Parathyroid adenoma (tissue), 2 donors: ENCODE results near the gene DCHS2.

ENCODE experiments used
- H2AFZ ChIP-seq: fragments of 300-600 bp; sonication (generic); one replicate; pipeline ENCODE4 v1.7.0; 2017; ENCODE audit warnings: antibody characterized with exemption, mild to moderate bottlenecking
- H3K27ac ChIP-seq: fragments of 300-600 bp; sonication (generic); one replicate; pipeline ENCODE4 v1.7.0; 2017
- H3K27me3 ChIP-seq: fragments of 300-600 bp; sonication (generic); one replicate; pipeline ENCODE4 v1.7.0; 2017; ENCODE audit warnings: low read length; ENCODE audit not compliant: control insufficient read depth, insufficient read depth
- H3K36me3 ChIP-seq: fragments of 300-600 bp; sonication (generic); one replicate; pipeline ENCODE4 v1.7.0; 2017; ENCODE audit warnings: low read length; ENCODE audit not compliant: control insufficient read depth, insufficient read depth
- H3K4me1 ChIP-seq: fragments of 300-600 bp; sonication (generic); one replicate; pipeline ENCODE4 v1.7.0; 2017; ENCODE audit warnings: control low read depth
- H3K4me2 ChIP-seq: fragments of 300-600 bp; sonication (generic); one replicate; pipeline ENCODE4 v1.7.0; 2017; ENCODE audit warnings: low read length
- H3K4me3 ChIP-seq: fragments of 300-600 bp; sonication (generic); one replicate; pipeline ENCODE4 v1.7.0; 2017; ENCODE audit warnings: low read depth, low read length
- H3K79me2 ChIP-seq: fragments of 300-600 bp; sonication (generic); one replicate; pipeline ENCODE4 v1.7.0; 2017; ENCODE audit warnings: control low read depth
- H3K9ac ChIP-seq: fragments of 300-600 bp; sonication (generic); one replicate; pipeline ENCODE4 v1.7.0; 2017; ENCODE audit warnings: mild to moderate bottlenecking
- H3K9me3 ChIP-seq: fragments of 300-600 bp; sonication (generic); one replicate; pipeline ENCODE4 v1.7.0; 2017; ENCODE audit warnings: low read length; ENCODE audit not compliant: control insufficient read depth
- CTCF ChIP-seq: fragments of 300-600 bp; sonication (generic); IDR thresholded peaks from one replicate; pipeline ENCODE4 v1.7.0; 2017; ENCODE audit warnings: antibody characterized with exemption, mild to moderate bottlenecking
- donor health status: primary hyperparathyroidism.

DCHS2 gene

GRCh38 chr4:154457471-154457870 is 34.1 kb downstream of the DCHS2 start:
- H3K4me3 ChIP-seq = no peak overlapping the region
- no peak overlapping the region for H3K4me2 ChIP-seq
- no peaks in the 10 kb centered on the region for H3K79me2 ChIP-seq
- no peaks in the 10 kb centered on the region for H3K27me3 ChIP-seq
- no peak for TF ChIP-seq CTCF
- H3K27ac ChIP-seq = no peak overlapping the region
- H2AFZ ChIP-seq = no peak overlapping the region
- H3K9ac ChIP-seq = no peak overlapping the region
- H3K36me3 ChIP-seq = no peaks in the 10 kb centered on the region
- no peaks in the 10 kb centered on the region for H3K4me1 ChIP-seq
- no peaks in the 10 kb centered on the region for H3K9me3 ChIP-seq

- Histone ChIP-seq H3K79me2 (no peaks in the 10 kb centered on the region), H3K27me3 (no peaks in the 10 kb centered on the region), H3K4me2 (no peak overlapping the region), H3K27ac (no peak overlapping the region), H3K9ac (no peak overlapping the region), H3K36me3 (no peaks in the 10 kb centered on the region), H3K4me1 (no peaks in the 10 kb centered on the region), H3K9me3 (no peaks in the 10 kb centered on the region), H2AFZ (no peak overlapping the region), H3K4me3 (no peak overlapping the region)
- TF ChIP-seq CTCF = no peak
Measured at GRCh38 chr4:154456889-154457288, 34.7 kb downstream of the DCHS2 start.

GRCh38 chr4:154456240-154456639 is 35.4 kb downstream of the DCHS2 start:
- no peaks in the 10 kb centered on the region for H3K36me3 ChIP-seq
- H3K79me2 ChIP-seq = no peaks in the 10 kb centered on the region
- no peak overlapping the region for H2AFZ ChIP-seq
- no peak overlapping the region for H3K4me3 ChIP-seq
- no peak overlapping the region for H3K4me2 ChIP-seq
- no peaks in the 10 kb centered on the region for H3K9me3 ChIP-seq
- no peak overlapping the region for H3K27ac ChIP-seq
- H3K4me1 ChIP-seq = no peaks in the 10 kb centered on the region
- H3K27me3 ChIP-seq = no peaks in the 10 kb centered on the region
- H3K9ac ChIP-seq = no peak overlapping the region
- no peak for TF ChIP-seq CTCF

- Histone ChIP-seq H3K36me3 (no peaks in the 10 kb centered on the region), H3K9me3 (no peaks in the 10 kb centered on the region), H3K4me1 (no peaks in the 10 kb centered on the region), H3K9ac (no peak overlapping the region), H3K27ac (no peak overlapping the region), H3K27me3 (no peaks in the 10 kb centered on the region), H3K4me3 (no peak overlapping the region), H3K79me2 (no peaks in the 10 kb centered on the region), H2AFZ (no peak overlapping the region), H3K4me2 (no peak overlapping the region)
- no peak for TF ChIP-seq CTCF
Measured at GRCh38 chr4:154455111-154455510, 36.5 kb downstream of the DCHS2 start.

GRCh38 chr4:154454710-154455109 is 36.9 kb downstream of the DCHS2 start:
- Histone ChIP-seq H3K9ac (no peak overlapping the region), H3K36me3 (no peaks in the 10 kb centered on the region), H3K9me3 (no peaks in the 10 kb centered on the region), H3K27ac (no peak overlapping the region), H3K79me2 (no peaks in the 10 kb centered on the region), H2AFZ (no peak overlapping the region), H3K27me3 (no peaks in the 10 kb centered on the region), H3K4me1 (no peaks in the 10 kb centered on the region), H3K4me3 (no peak overlapping the region), H3K4me2 (no peak overlapping the region)
- no peak for TF ChIP-seq CTCF
